ENCODE data around the gene HAUS2. TPM values are rescaled to one million over a fixed set of nuclear protein-coding genes. Genes with fewer than 3 reads are reported as not detected.

The HAUS2 gene
- polyA plus RNA-seq, 2 of the 4 experiments (the other 2 are of a cell fraction): 15.7 to 31.0 TPM

- H3K4me2 ChIP-seq: no peak overlapping the region
- H3K9me3 ChIP-seq: no peaks in the 10 kb centered on the region
- DNase-seq (ENCODE audit: low read depth in 1 of 2, low spot score in 1 of 2): no peak
- POLR2A ChIA-PET: interaction anchor here (1.5 kb wide), 1 partner anchor 9 kb away, joined by 4 read pairs; the partner anchor contains the start of gene ZNF106
- no peak for FAIRE-seq
- H3K4me3 ChIP-seq: no peak overlapping the region
- no peaks in the 10 kb centered on the region for H3K4me1 ChIP-seq
- no peak for ATAC-seq
- 86% methylated on average over 9 of the region's 12 CpGs for WGBS (ENCODE audit: missing lambda C conversion rate)
- CTCF ChIA-PET: interaction anchor here (1.0 kb wide), 1 partner anchor 28 kb away, joined by 3 read pairs; no protein-coding TSS in a partner anchor
- H3K27ac ChIP-seq: no peak overlapping the region
- TF ChIP-seq E2F6 (IDR thresholded peaks at IDR 0.05; ENCODE audit: borderline replicate concordance, low read depth) (no peak), TP53 (CRISPR knock-in tag; IDR thresholded peaks at IDR 0.05) (no peak), EHF (CRISPR knock-in tag; IDR thresholded peaks at IDR 0.05) (no peak), NFE2L2 (conservative IDR thresholded peaks at IDR 0.05; ENCODE audit: low read length) (no peak), ZSCAN20 (CRISPR knock-in tag; IDR thresholded peaks at IDR 0.05) (no peak), USF2 (IDR thresholded peaks at IDR 0.05) (no peak), POLR2AphosphoS2 (conservative IDR thresholded peaks at IDR 0.05; ENCODE audit: low read length) (no peak), CHD4 (IDR thresholded peaks at IDR 0.05; ENCODE audit: borderline replicate concordance) (no peak)
Measured at GRCh38 chr15:42499858-42500609, 48.6 kb upstream of the HAUS2 start.

GRCh38 chr15:42502477-42502876 is 46.2 kb upstream of the HAUS2 start:
- 87% methylated on average over 4 of the region's 4 CpGs for WGBS (ENCODE audit: missing lambda C conversion rate)
- H3K4me3 ChIP-seq: no peak overlapping the region
- CTCF ChIA-PET: interaction anchor here (0.6 kb wide), 1 partner anchor 203 kb away, joined by 3 read pairs; no protein-coding TSS in a partner anchor
- no peak overlapping the region for H3K4me2 ChIP-seq
- no peaks in the 10 kb centered on the region for H3K4me1 ChIP-seq
- no peaks in the 10 kb centered on the region for H3K9me3 ChIP-seq
- POLR2A ChIA-PET: no interaction called here
- no peak overlapping the region for H3K27ac ChIP-seq
- DNase-seq (ENCODE audit: low read depth in 1 of 2, low spot score in 1 of 2) (no peak), FAIRE-seq (no peak), ATAC-seq (no peak)
- TF ChIP-seq CBX2 (IDR thresholded peaks at IDR 0.05; ENCODE audit: borderline replicate concordance, low read depth): no peak
- no peak for TF ChIP-seq HES2 (IDR thresholded peaks at IDR 0.05)
- TF ChIP-seq ELK1 (IDR thresholded peaks at IDR 0.05; ENCODE audit: low read depth, low read length): no peak
- TF ChIP-seq PHF8 (IDR thresholded peaks at IDR 0.05; ENCODE audit: borderline replicate concordance, low read depth): no peak
- TF ChIP-seq NFE2L2 (conservative IDR thresholded peaks at IDR 0.05; ENCODE audit: low read length): no peak
- no peak for TF ChIP-seq RFX5 (IDR thresholded peaks at IDR 0.05)
- TF ChIP-seq NR3C1 (IDR thresholded peaks at IDR 0.05): no peak
- no peak for TF ChIP-seq REST (IDR thresholded peaks at IDR 0.05)
- no peak for TF ChIP-seq RCOR1 (IDR thresholded peaks at IDR 0.05; ENCODE audit: low read depth, low read length)
- TF ChIP-seq HOXB13 (CRISPR knock-in tag; IDR thresholded peaks at IDR 0.05; ENCODE audit: low read depth): no peak
- TF ChIP-seq RNF2 (IDR thresholded peaks at IDR 0.05; ENCODE audit: borderline replicate concordance, low read depth): no peak
- no peak for TF ChIP-seq ZC3H11A (IDR thresholded peaks at IDR 0.05)
- TF ChIP-seq TP53 (CRISPR knock-in tag; IDR thresholded peaks at IDR 0.05): no peak
- TF ChIP-seq E2F6 (IDR thresholded peaks at IDR 0.05; ENCODE audit: borderline replicate concordance, low read depth): no peak

Data from A549 (cell line).